HEK293 (cell line): ENCODE results near the gene HIP1.

ENCODE experiments used
- CTCF ChIP-seq: fragments of 450-650 bp; formaldehyde crosslinking; IDR thresholded peaks from 2 replicates; pipeline ENCODE4 v1.5.1; 2016; ENCODE audit warnings: missing biosample characterization, missing genetic modification characterization
- HOXC10 ChIP-seq: sonication (generic); formaldehyde crosslinking; IDR thresholded peaks from 2 replicates; pipeline ENCODE4 v1.8.1; 2023; ENCODE audit warnings: mild to moderate bottlenecking, missing genetic modification reagents
- INSM2 ChIP-seq: fragments of 450-650 bp; formaldehyde crosslinking; IDR thresholded peaks from 2 replicates; pipeline ENCODE4 v1.5.1; 2016; ENCODE audit warnings: missing biosample characterization, missing genetic modification characterization
- REPIN1 ChIP-seq: fragments of 450-650 bp; formaldehyde crosslinking; IDR thresholded peaks from 2 replicates; pipeline ENCODE4 v1.5.1; 2017; ENCODE audit warnings: missing biosample characterization, missing genetic modification characterization, low read depth
- ZBTB49 ChIP-seq: fragments of 450-650 bp; formaldehyde crosslinking; IDR thresholded peaks from 2 replicates; pipeline ENCODE4 v1.5.1; 2016; ENCODE audit warnings: missing biosample characterization, missing genetic modification characterization, low read depth
- ZNF121 ChIP-seq: fragments of 450-650 bp; formaldehyde crosslinking; IDR thresholded peaks from 2 replicates; pipeline ENCODE4 v1.5.1; 2016; ENCODE audit warnings: missing biosample characterization, missing genetic modification characterization
- ZNF140 ChIP-seq: fragments of 450-650 bp; formaldehyde crosslinking; IDR thresholded peaks from 2 replicates; pipeline ENCODE4 v1.5.1; 2016; ENCODE audit warnings: missing biosample characterization, missing genetic modification characterization
- ZNF2 ChIP-seq: fragments of 450-650 bp; formaldehyde crosslinking; IDR thresholded peaks from 2 replicates; pipeline ENCODE4 v1.5.1; 2016; ENCODE audit warnings: missing biosample characterization, missing genetic modification characterization
- ZNF747 ChIP-seq: fragments of 450-650 bp; formaldehyde crosslinking; IDR thresholded peaks from 2 replicates; pipeline ENCODE4 v1.5.1; 2016; ENCODE audit warnings: missing biosample characterization, missing genetic modification characterization
- ZNF791 ChIP-seq: fragments of 450-650 bp; formaldehyde crosslinking; IDR thresholded peaks from 2 replicates; pipeline ENCODE4 v1.5.1; 2016; ENCODE audit warnings: missing biosample characterization, missing genetic modification characterization
- TF ChIP-seq, protein P1 (sequence below): fragments of 450-650 bp; formaldehyde crosslinking; IDR thresholded peaks from 2 replicates; pipeline ENCODE4 v1.5.1; 2016; ENCODE audit warnings: missing biosample characterization, missing genetic modification characterization, borderline replicate concordance
- TF ChIP-seq, protein P2 (sequence below): fragments of 450-650 bp; formaldehyde crosslinking; IDR thresholded peaks from 2 replicates; pipeline ENCODE4 v1.5.1; 2016; ENCODE audit warnings: missing biosample characterization, missing genetic modification characterization
- TF ChIP-seq, protein P3 (sequence below): fragments of 450-650 bp; formaldehyde crosslinking; IDR thresholded peaks from 2 replicates; pipeline ENCODE4 v1.5.1; 2016; ENCODE audit warnings: missing biosample characterization, missing genetic modification characterization

GRCh38 chr7:75660566-75661215 is 78.0 kb downstream of the HIP1 start:
- no peak for TF ChIP-seq ZNF2 (tag by site-specific recombination)
- TF ChIP-seq ZNF140 (tag by site-specific recombination): no peak
- no peak for TF ChIP-seq ZNF747
- TF ChIP-seq CTCF (tag by site-specific recombination): no peak
- no peak for TF ChIP-seq REPIN1 (tag by site-specific recombination)
- no peak for TF ChIP-seq INSM2 (tag by site-specific recombination)
- TF ChIP-seq, protein P1, sequence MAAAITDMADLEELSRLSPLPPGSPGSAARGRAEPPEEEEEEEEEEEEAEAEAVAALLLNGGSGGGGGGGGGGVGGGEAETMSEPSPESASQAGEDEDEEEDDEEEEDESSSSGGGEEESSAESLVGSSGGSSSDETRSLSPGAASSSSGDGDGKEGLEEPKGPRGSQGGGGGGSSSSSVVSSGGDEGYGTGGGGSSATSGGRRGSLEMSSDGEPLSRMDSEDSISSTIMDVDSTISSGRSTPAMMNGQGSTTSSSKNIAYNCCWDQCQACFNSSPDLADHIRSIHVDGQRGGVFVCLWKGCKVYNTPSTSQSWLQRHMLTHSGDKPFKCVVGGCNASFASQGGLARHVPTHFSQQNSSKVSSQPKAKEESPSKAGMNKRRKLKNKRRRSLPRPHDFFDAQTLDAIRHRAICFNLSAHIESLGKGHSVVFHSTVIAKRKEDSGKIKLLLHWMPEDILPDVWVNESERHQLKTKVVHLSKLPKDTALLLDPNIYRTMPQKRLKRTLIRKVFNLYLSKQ: no peak
- TF ChIP-seq, protein P2, sequence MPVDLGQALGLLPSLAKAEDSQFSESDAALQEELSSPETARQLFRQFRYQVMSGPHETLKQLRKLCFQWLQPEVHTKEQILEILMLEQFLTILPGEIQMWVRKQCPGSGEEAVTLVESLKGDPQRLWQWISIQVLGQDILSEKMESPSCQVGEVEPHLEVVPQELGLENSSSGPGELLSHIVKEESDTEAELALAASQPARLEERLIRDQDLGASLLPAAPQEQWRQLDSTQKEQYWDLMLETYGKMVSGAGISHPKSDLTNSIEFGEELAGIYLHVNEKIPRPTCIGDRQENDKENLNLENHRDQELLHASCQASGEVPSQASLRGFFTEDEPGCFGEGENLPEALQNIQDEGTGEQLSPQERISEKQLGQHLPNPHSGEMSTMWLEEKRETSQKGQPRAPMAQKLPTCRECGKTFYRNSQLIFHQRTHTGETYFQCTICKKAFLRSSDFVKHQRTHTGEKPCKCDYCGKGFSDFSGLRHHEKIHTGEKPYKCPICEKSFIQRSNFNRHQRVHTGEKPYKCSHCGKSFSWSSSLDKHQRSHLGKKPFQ (tag by site-specific recombination): no peak
- no peak for TF ChIP-seq ZBTB49 (tag by site-specific recombination)
- TF ChIP-seq HOXC10 (CRISPR knock-in tag): no peak
- no peak for TF ChIP-seq ZNF791
- TF ChIP-seq, protein P3, sequence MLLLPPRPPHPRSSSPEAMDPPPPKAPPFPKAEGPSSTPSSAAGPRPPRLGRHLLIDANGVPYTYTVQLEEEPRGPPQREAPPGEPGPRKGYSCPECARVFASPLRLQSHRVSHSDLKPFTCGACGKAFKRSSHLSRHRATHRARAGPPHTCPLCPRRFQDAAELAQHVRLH (tag by site-specific recombination): no peak
- TF ChIP-seq ZNF121 (tag by site-specific recombination): no peak
